H9 (cell line): ENCODE data around the gene TMPRSS9. TPM values are rescaled to one million over a fixed set of nuclear protein-coding genes. Genes with fewer than 3 reads are reported as not detected.

Experiments
- DNase-seq: peaks from one replicate; pipeline ENCODE4 v3.0.0-alpha.2; 2017
- H2AFZ ChIP-seq: one replicate; pipeline ENCODE4 v1.6.1; 2013; ENCODE audit warnings: mild to moderate bottlenecking, low read length, control low read depth, moderate library complexity
- H2AK5ac ChIP-seq: 2 replicates; pipeline ENCODE4 v1.6.1; 2013; ENCODE audit warnings: low read length, control low read depth, mixed read lengths; ENCODE audit not compliant: insufficient read length
- H2BK120ac ChIP-seq: one replicate; pipeline ENCODE4 v1.6.1; 2013; ENCODE audit warnings: low read depth, mild to moderate bottlenecking, low read length, control low read depth, inconsistent platforms; ENCODE audit not compliant: poor library complexity, severe bottlenecking
- H2BK12ac ChIP-seq: 2 replicates; pipeline ENCODE4 v1.6.1; 2013; ENCODE audit warnings: low read length, control low read depth, mixed read lengths, low read depth; ENCODE audit not compliant: insufficient read length
- H2BK15ac ChIP-seq: 2 replicates; pipeline ENCODE4 v1.6.1; 2013; ENCODE audit warnings: low read depth, low read length, control low read depth
- H2BK20ac ChIP-seq: one replicate; pipeline ENCODE4 v1.6.1; 2013; ENCODE audit warnings: low read depth, mild to moderate bottlenecking, low read length, control low read depth, inconsistent platforms; ENCODE audit not compliant: poor library complexity, severe bottlenecking
- H2BK5ac ChIP-seq: 2 replicates; pipeline ENCODE4 v1.6.1; 2013; ENCODE audit warnings: low read length, control low read depth, mixed read lengths; ENCODE audit not compliant: insufficient read length
- H3K14ac ChIP-seq: 2 replicates; pipeline ENCODE4 v1.6.1; 2013; ENCODE audit warnings: low read length, control low read depth; ENCODE audit not compliant: insufficient read depth
- H3K18ac ChIP-seq: 2 replicates; pipeline ENCODE4 v1.6.1; 2013; ENCODE audit warnings: low read depth, mild to moderate bottlenecking, mixed read lengths, low read length, control low read depth; ENCODE audit not compliant: insufficient read length
- H3K23ac ChIP-seq: 2 replicates; pipeline ENCODE4 v1.6.1; 2013; ENCODE audit warnings: low read length, control low read depth, mixed read lengths, low read depth; ENCODE audit not compliant: insufficient read length
- H3K23me2 ChIP-seq: 2 replicates; pipeline ENCODE4 v1.6.1; 2013; ENCODE audit warnings: low read depth, mild to moderate bottlenecking, mixed read lengths, low read length, control low read depth; ENCODE audit not compliant: insufficient read length, poor library complexity, severe bottlenecking
- H3K27ac ChIP-seq: 2 replicates; pipeline ENCODE4 v1.5.1; 2013; ENCODE audit warnings: low read length, control low read depth, mixed read lengths, low read depth; ENCODE audit not compliant: insufficient read length
- H3K27me3 ChIP-seq: 2 replicates; pipeline ENCODE4 v1.6.1; 2013; ENCODE audit warnings: low read length, control low read depth, inconsistent platforms; ENCODE audit not compliant: insufficient read depth
- H3K4ac ChIP-seq: 2 replicates; pipeline ENCODE4 v1.6.1; 2013; ENCODE audit warnings: low read depth, mild to moderate bottlenecking, control low read depth, inconsistent platforms, low read length, moderate library complexity
- H3K4me1 ChIP-seq: 2 replicates; pipeline ENCODE4 v1.6.1; 2013; ENCODE audit warnings: low read length, control low read depth, inconsistent platforms; ENCODE audit not compliant: insufficient read depth
- H3K4me2 ChIP-seq: 2 replicates; pipeline ENCODE4 v1.6.1; 2013; ENCODE audit warnings: low read length, control low read depth, mixed read lengths; ENCODE audit not compliant: insufficient read length, insufficient read depth
- H3K56ac ChIP-seq: 2 replicates; pipeline ENCODE4 v1.6.1; 2013; ENCODE audit warnings: low read depth, mild to moderate bottlenecking, mixed read lengths, low read length, control low read depth; ENCODE audit not compliant: insufficient read length
- H3K79me1 ChIP-seq: 2 replicates; pipeline ENCODE4 v1.6.1; 2013; ENCODE audit warnings: low read depth, mild to moderate bottlenecking, moderate library complexity, low read length, control low read depth, inconsistent platforms; ENCODE audit not compliant: insufficient read depth, poor library complexity, severe bottlenecking
- H3K79me2 ChIP-seq: 2 replicates; pipeline ENCODE4 v1.6.1; 2013; ENCODE audit warnings: low read length, control low read depth, inconsistent platforms; ENCODE audit not compliant: insufficient read depth
- H3K9ac ChIP-seq: 2 replicates; pipeline ENCODE4 v1.6.1; 2013; ENCODE audit warnings: low read length, control low read depth, mixed read lengths; ENCODE audit not compliant: insufficient read length; ENCODE audit errors: extremely low read depth
- H3K9me3 ChIP-seq: one replicate; pipeline ENCODE4 v1.6.1; 2013; ENCODE audit warnings: low read depth, low read length, inconsistent platforms; ENCODE audit not compliant: control insufficient read depth
- H3T11ph ChIP-seq: one replicate; pipeline ENCODE4 v1.6.1; 2013; ENCODE audit warnings: mild to moderate bottlenecking, low read length, control low read depth, inconsistent platforms
- H4K20me1 ChIP-seq: one replicate; pipeline ENCODE4 v1.6.1; 2013; ENCODE audit not compliant: control insufficient read depth, insufficient read length, insufficient read depth
- H4K5ac ChIP-seq: 2 replicates; pipeline ENCODE4 v1.6.1; 2013; ENCODE audit warnings: low read depth, mild to moderate bottlenecking, mixed read lengths, low read length, control low read depth; ENCODE audit not compliant: insufficient read length
- H4K8ac ChIP-seq: replicated peaks from 2 replicates; pipeline ENCODE4 v1.6.1; 2013; ENCODE audit warnings: low read length, control low read depth, mixed read lengths, low read depth; ENCODE audit not compliant: insufficient read length
- H4K91ac ChIP-seq: 2 replicates; pipeline ENCODE4 v1.6.1; 2013; ENCODE audit warnings: low read depth, mild to moderate bottlenecking, moderate library complexity, mixed read lengths, low read length, control low read depth; ENCODE audit not compliant: insufficient read length
- H3K27ac Mint-ChIP-seq, 3 experiments: 2 replicates in 2 of 3; 3 replicates in 1 of 3; pipeline ENCODE4 v1.8.0; 2020 to 2021; ENCODE audit warnings: mixed read lengths in 3 of 3, mild to moderate bottlenecking in 1 of 3, moderate library complexity in 1 of 3
- H3K27me3 Mint-ChIP-seq: 2 replicates; pipeline ENCODE4 v1.8.0; 2021; ENCODE audit warnings: low read depth, mild to moderate bottlenecking, moderate library complexity, mixed read lengths
- H3K36me3 Mint-ChIP-seq, 3 experiments: 2 replicates in 2 of 3; 3 replicates in 1 of 3; pipeline ENCODE4 v1.8.0; 2020 to 2021; ENCODE audit warnings: low read depth in 3 of 3, mixed read lengths in 3 of 3; ENCODE audit not compliant: insufficient read depth in 1 of 3
- H3K4me1 Mint-ChIP-seq, 2 experiments: 2 replicates each; pipeline ENCODE4 v1.8.0; 2020; ENCODE audit warnings: mixed read lengths in 2 of 2
- H3K4me3 Mint-ChIP-seq, 2 experiments: 2 replicates in 1 of 2; 3 replicates in 1 of 2; pipeline ENCODE4 v1.8.0; 2020 to 2021; ENCODE audit warnings: mild to moderate bottlenecking in 2 of 2, mixed read lengths in 2 of 2, moderate library complexity in 1 of 2
- H3K9me3 Mint-ChIP-seq, 2 experiments: 2 replicates in 1 of 2; 3 replicates in 1 of 2; pipeline ENCODE4 v1.8.0; 2020; ENCODE audit warnings: mild to moderate bottlenecking in 2 of 2, mixed read lengths in 2 of 2, moderate library complexity in 1 of 2
- CTCF ChIP-seq: fragments of 200-600 bp; sonication (generic); conservative IDR thresholded peaks from 3 replicates; pipeline ENCODE4 v1.8.0; 2021; ENCODE audit warnings: antibody characterized with exemption, mild to moderate bottlenecking
- WGBS: extraction: QIAGEN DNeasy Blood & Tissue Kit; methylation state at CpG from one replicate; pipeline ENCODE4 v1.1.7; 2013; ENCODE audit warnings: missing lambda C conversion rate, low lambda C conversion rate, mixed read lengths; ENCODE audit not compliant: insufficient read length; ENCODE audit errors: extremely low coverage; 5-methylcytosine and 5-hydroxymethylcytosine counted together
- total RNA-seq: library from RNA; stranded (reverse); gene quantifications from 2 replicates; pipeline ENCODE4 v1.2.1, GENCODE V29; 2021

The TMPRSS9 gene
- total RNA-seq, 1 experiment from 2014 or later, result 0.24 TPM

GRCh38 chr19:2428756-2429711 is 69.0 kb downstream of the TMPRSS9 start:
- Histone ChIP-seq H3K23ac (no peak overlapping the region), H3K27ac (no peak overlapping the region), H2BK20ac (no peak overlapping the region), H2BK12ac (no peak overlapping the region), H2BK15ac (no peak overlapping the region), H3K4me1 (no peaks in the 10 kb centered on the region; the same call in 1 of the 2 replicates), H3K9me3 (no peaks in the 10 kb centered on the region), H3K79me1 (no peaks in the 10 kb centered on the region), H3K14ac (no peak overlapping the region), H2BK120ac (no peak overlapping the region), H3K4me2 (no peak overlapping the region), H2AFZ (no peak overlapping the region), H3K18ac (no peak overlapping the region), H3K9ac (no peak overlapping the region), H3K56ac (no peak overlapping the region), H2BK5ac (no peak overlapping the region), H2AK5ac (no peak overlapping the region), H4K91ac (peak overlapping the region; percentile 3), H4K8ac (no peak overlapping the region), H4K5ac (no peak overlapping the region), H3K27me3 (no peaks in the 10 kb centered on the region), H3K4ac (no peak overlapping the region), H3T11ph (no peak overlapping the region), H3K23me2 (peaks cover 9% of the 10 kb centered on the region), H4K20me1 (no peaks in the 10 kb centered on the region), H3K79me2 (peaks cover 2% of the 10 kb centered on the region; the same call in 1 of the 2 replicates)
- DNase-seq, result peak; percentile 54
- H3K27ac Mint-ChIP-seq, result peak overlapping the region; percentile 68 to 98 (median 82); a peak in 4 of 7 replicates
- H3K36me3 Mint-ChIP-seq, result peaks cover 6 to 38% (median 34%) of the 10 kb centered on the region in 3 experiments; a peak in 6 of 7 replicates
- no peak for TF ChIP-seq CTCF
- peaks cover 16 to 26% of the 10 kb centered on the region in 2 experiments for H3K4me1 Mint-ChIP-seq
- WGBS, result no CpG with 5 or more reads among the region's 37 CpGs
- H3K27me3 Mint-ChIP-seq, result peaks cover 2% of the 10 kb centered on the region; the same call in 1 of the 2 replicates
- no peak overlapping the region for H3K4me3 Mint-ChIP-seq
- no peaks in the 10 kb centered on the region for H3K9me3 Mint-ChIP-seq
